ENCODE data around the gene ANKRD42. TPM values are rescaled to one million over a fixed set of nuclear protein-coding genes. Genes with fewer than 3 reads are reported as not detected.

Gene ANKRD42
- 2.2 TPM for total RNA-seq (ENCODE audit: unreplicated experiment)
- long read RNA-seq = 0 reads

GRCh38 chr11:83193315-83194280 is at the start of gene ANKRD42:
Gene ANKRD42, plus strand, starts transcription at chr11:83193712. Its CDS starts 959 bp downstream, at chr11:83194671.
- Mint-ChIP-seq H3K9me3 (ENCODE audit: unreplicated experiment) (peaks cover 2% of the 10 kb centered on the region), H3K27ac (ENCODE audit: unreplicated experiment) (peak within 1 kb of the TSS; percentile 80), H3K4me1 (ENCODE audit: low read depth, unreplicated experiment) (peaks cover 12% of the 10 kb centered on the region), H3K27me3 (ENCODE audit: unreplicated experiment) (peaks cover 6% of the 10 kb centered on the region), H3K4me3 (ENCODE audit: unreplicated experiment) (peak within 1 kb of the TSS; percentile 99), H3K36me3 (ENCODE audit: unreplicated experiment) (no peaks in the 10 kb centered on the region)
- TF ChIP-seq CTCF (IDR thresholded peaks at IDR 0.05; ENCODE audit: partially characterized antibody, unreplicated experiment) = no peak
- peak; percentile 87 for DNase-seq

- Mint-ChIP-seq H3K36me3 (ENCODE audit: unreplicated experiment) (no peaks in the 10 kb centered on the region), H3K4me3 (ENCODE audit: unreplicated experiment) (no peak overlapping the region), H3K9me3 (ENCODE audit: unreplicated experiment) (no peaks in the 10 kb centered on the region), H3K4me1 (ENCODE audit: low read depth, unreplicated experiment) (no peaks in the 10 kb centered on the region), H3K27me3 (ENCODE audit: unreplicated experiment) (no peaks in the 10 kb centered on the region), H3K27ac (ENCODE audit: unreplicated experiment) (no peak overlapping the region)
- no peak for TF ChIP-seq CTCF (IDR thresholded peaks at IDR 0.05; ENCODE audit: partially characterized antibody, unreplicated experiment)
- DNase-seq = no peak
These were observed 45.6 kb upstream of the ANKRD42 start for GRCh38 chr11:83147895-83148294.

- no peaks in the 10 kb centered on the region for H3K36me3 Mint-ChIP-seq (ENCODE audit: unreplicated experiment)
- no peaks in the 10 kb centered on the region for H3K4me1 Mint-ChIP-seq (ENCODE audit: low read depth, unreplicated experiment)
- no peak overlapping the region for H3K27ac Mint-ChIP-seq (ENCODE audit: unreplicated experiment)
- DNase-seq = no peak
- H3K27me3 Mint-ChIP-seq (ENCODE audit: unreplicated experiment) = no peaks in the 10 kb centered on the region
- no peaks in the 10 kb centered on the region for H3K9me3 Mint-ChIP-seq (ENCODE audit: unreplicated experiment)
- H3K4me3 Mint-ChIP-seq (ENCODE audit: unreplicated experiment) = no peak overlapping the region
- TF ChIP-seq CTCF (IDR thresholded peaks at IDR 0.05; ENCODE audit: partially characterized antibody, unreplicated experiment) = no peak
These were observed 43.1 kb upstream of the ANKRD42 start for GRCh38 chr11:83150450-83150849.

- Mint-ChIP-seq H3K4me3 (ENCODE audit: unreplicated experiment) (no peak overlapping the region), H3K27me3 (ENCODE audit: unreplicated experiment) (peaks cover 2% of the 10 kb centered on the region), H3K4me1 (ENCODE audit: low read depth, unreplicated experiment) (no peaks in the 10 kb centered on the region), H3K36me3 (ENCODE audit: unreplicated experiment) (no peaks in the 10 kb centered on the region), H3K27ac (ENCODE audit: unreplicated experiment) (no peak overlapping the region), H3K9me3 (ENCODE audit: unreplicated experiment) (no peaks in the 10 kb centered on the region)
- DNase-seq = no peak
- no peak for TF ChIP-seq CTCF (IDR thresholded peaks at IDR 0.05; ENCODE audit: partially characterized antibody, unreplicated experiment)
These were observed 42.1 kb upstream of the ANKRD42 start for GRCh38 chr11:83151274-83151977.

Data from glutamatergic neuron (in vitro differentiated cells).